Stimulated activated CD8-positive, alpha-beta memory T cell treated with anti-CD3 and anti-CD28 coated beads, Interleukin-7, amount 100 ng/mL, for 4 hours (primary cell): ENCODE results near the gene COX6A2.
A peak's percentile ranks its signal among the peaks of the same experiment; 100 is the strongest.

Experiments used
- DNase-seq, 2 donors: peaks; one replicate each; pipeline ENCODE4 v3.0.0-alpha.2; 2020; ENCODE audit warnings: low read depth in 2 of 2

The COX6A2 gene

DNA sequence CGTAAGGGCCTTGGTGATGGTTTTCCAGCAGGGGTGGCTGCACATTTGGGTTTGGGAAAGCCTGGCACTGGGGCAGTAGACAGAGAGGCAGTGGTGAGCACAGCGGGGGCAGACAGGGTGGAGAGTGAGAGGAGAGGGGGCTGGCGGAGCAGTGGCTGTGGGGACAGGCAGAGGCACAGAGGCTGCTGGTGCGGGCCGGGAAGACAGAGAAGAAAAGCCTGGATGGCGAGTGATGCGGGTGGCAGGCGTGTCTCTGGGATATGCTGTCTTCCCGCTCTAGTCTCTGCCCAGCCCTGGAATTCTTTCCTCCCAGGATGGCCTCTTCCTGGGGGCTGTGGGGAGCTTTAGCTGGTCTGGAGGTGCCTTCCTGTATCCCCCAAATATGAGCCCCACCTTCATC is 18.1 kb downstream of the COX6A2 start:
- DNase-seq, result no peak

DNA sequence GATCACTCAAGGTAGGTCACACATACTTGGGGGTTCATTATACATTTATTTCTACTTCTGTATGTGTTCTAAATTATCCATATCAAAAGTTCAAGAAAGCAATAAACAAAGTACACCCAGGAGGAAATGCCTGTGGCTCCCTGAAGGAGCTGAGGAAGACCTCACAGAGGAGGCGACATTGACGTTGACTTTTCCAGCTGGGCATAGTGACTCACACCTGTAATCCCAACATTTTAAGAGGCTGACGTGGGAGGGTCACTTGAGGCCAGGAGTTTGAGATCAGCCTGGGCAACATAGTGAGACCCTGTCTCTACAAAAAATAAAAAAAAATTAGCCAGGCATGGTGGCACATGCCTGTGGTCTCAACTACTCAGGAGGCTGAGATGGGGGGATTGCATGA is 18.7 kb downstream of the COX6A2 start:
- DNase-seq, result no peak

DNA sequence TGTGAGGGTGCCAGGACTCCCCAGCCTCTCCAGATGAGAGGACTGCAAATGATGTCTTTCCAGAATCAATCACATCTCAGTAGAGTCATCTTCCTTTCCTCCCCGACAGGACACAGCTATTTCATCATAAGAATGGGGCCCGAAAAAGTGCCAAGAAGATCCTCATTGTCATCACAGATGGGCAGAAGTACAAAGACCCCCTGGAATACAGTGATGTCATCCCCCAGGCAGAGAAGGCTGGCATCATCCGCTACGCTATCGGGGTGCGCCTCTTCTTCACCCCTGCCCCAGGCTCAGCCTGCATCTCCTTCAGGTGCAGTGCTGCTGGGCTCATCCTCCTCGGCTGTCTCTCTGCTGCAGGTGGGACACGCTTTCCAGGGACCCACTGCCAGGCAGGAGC is 20.8 kb downstream of the COX6A2 start:
- DNase-seq, result no peak

DNA sequence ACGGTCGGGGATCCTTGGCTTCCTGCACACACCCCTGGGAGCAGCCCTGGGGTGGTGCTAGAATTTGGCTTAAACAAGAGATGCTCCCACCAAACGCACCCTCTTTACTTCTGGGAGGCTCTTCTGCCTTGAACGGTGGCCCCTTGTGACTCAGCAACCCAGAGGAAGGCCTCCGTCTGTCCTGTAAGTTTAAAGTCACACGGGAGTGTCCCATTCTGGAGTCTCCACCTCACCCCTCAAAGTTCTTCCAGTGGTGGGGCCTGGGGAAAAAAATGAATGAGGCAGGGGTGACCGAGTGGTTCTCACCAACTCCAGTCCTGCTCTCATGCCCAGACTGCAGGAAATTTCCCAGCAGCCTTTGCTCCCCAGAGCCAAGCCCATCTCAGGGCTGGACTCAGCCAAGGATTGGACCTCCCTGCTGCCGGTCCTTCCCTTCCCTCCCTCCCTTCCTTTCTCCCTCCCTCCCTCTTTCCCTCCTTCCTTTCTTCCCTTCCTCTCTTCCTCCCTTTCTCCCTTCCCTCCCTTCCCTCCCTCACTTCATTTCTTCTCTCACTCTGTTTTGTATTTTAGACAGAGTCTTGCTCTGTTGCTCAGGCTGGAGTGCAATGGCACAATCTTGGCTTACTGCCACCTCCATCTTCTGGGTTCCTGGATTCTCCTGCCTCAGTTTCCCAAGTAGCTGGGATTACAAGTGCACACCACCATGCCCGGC is 23.7 kb downstream of the COX6A2 start:
- no peak for DNase-seq

DNA sequence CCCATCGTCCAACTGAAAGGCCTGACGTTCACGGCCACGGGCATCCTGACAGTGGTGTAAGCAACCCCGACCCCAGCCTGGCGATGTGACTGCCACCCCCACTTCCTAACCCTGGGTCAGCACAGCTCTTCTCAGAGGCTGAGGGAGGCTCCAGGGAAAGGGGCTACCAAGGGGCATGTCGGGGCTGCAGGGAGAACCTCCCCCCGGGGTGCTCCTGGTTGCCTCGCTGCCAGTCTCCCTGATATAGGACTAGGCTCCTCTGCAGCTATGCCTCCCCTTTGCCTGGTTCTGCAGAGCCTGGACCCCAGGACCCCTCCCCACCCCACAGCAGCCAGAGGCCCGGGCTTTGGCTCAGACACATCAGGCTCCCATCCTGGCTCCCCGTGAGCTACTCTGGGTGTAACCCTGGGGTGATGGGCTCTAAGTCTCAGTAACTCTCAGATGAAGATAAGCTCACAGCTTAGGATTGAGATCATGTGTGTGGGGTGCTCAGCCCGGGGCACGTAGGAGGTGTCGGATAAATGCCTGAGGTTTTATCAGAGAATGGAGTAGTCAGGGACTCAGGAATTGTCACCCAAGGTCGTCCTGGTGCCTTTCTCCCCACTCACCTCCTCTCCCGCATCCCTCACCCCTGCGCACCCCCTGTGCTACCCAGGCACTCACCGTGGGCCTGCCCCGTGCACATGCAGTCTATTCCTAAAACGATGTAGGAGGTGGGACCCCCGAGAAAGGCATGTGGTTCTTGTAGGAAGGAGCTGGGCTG is 24.4 kb downstream of the COX6A2 start:
- no peak for DNase-seq

DNA sequence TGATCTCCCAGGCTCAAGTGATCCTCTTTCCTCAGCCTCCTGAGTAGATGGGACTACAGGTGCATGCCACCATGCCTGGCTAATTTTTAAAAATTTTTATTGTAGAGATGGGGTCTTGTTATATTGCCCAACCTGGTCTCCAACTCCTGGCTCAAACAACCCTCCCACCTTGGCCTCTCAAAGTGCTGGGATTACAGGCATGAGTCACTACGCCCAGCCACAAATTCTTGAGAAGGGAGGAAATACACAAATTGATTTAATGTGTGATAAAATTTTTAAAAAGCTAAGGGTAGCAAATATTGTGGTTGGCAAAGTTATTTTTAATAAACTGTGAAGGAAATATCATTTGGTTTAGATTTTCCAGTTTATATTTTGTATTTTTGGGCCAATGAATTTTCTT is 25.5 kb downstream of the COX6A2 start:
- DNase-seq, result no peak

DNA sequence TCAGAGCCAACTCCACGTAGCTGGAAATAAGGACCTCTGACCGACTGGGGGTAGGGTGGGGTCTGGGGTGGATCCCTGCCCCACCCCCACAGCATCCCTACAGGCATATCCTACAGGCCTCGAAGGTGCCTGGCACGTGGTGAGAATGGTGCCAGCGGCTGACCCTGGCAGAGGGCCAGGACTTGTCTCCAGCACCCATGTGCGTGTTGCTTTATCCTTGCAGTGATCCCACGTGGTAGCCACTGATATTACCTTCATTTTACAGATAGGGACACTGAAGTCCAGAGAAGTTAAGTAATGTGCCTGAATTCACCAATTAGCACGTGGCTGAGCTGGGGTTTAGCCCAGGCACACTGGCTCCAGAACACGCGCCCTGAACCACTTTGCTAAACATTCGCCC is 26.7 kb downstream of the COX6A2 start:
- no peak for DNase-seq

DNA sequence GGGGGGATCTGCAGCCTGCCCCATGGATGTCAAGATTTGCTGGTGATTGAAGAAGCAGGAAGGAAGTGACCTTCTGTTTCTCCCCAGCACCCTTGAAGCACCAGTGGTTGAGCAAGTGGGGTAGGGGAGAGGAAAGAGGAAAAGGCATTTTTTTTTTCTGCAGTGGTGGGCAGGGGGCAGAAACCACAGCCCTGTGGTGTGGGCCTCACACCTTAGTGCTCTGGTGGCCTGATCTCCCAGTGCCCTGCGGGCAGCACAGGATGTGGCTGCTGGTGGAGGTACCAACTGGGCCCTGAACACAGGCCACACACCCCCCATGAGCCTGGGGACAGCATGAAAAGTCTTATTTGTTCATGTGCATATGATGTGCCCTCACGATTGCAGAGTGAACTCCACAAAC is 28.0 kb downstream of the COX6A2 start:
- peak; percentile 11 to 24 for DNase-seq

DNA sequence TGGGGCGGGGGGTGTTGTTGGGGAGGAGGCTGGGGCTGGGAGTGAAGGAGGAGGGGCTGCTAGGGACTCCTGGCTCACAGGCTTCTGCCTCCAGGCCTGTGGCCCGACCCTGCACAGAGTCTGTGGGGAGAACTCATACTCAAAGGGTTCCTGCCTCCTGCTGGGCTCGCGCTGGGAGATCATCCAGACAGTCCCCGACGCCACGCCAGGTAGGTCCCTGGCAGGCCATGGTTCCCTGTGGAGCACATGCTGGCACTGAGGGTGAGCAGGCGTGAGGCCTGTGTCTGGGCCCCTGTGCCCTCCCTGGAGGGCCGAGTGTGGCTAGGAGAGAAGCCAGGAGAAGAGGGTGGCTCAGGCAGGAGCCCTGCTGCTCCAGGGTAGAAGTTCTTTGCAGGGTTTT is 30.5 kb downstream of the COX6A2 start:
- no peak for DNase-seq

DNA sequence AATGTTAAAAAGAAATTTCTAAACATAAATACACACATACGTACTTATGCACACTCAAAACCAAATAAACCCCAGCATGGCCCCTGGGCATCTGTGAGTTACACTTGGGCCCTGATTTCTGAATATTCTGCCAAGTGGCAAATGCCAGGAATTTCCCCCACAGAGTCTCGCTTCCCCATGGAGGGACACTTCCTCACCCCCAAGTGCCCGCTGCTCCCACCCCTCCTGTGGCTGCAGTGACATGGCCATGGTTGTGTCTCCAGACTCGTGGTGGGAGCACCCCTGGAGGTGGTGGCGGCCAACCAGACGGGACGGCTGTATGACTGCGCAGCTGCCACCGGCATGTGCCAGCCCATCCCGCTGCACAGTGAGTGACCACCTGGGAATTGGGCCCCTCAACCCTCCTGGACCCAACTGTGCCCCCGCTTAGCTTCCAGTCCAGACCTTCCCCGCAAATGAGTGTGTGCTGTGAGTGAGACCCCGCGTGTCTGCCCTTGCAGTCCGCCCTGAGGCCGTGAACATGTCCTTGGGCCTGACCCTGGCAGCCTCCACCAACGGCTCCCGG is 31.0 kb downstream of the COX6A2 start:
- no peak for DNase-seq

DNA sequence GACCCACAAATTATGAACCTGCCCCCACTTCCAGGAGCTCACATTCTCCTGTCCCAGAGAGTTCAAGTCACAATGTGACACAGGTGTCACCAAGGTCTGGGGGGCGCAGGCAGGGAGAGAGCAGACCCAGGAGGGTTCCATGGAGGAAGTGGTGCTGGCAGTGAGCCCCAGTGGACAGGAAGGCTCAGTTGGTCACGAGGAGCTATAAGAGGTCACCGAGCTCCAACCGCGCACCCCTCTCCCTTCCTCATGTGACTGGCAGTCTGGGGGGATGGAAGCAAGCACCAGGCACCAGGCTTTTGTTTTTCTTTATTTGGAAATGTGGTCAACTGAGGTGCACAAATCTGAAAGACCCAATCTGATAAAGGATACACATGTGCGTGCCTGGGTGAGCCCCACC is 32.5 kb downstream of the COX6A2 start:
- DNase-seq, result no peak

DNA sequence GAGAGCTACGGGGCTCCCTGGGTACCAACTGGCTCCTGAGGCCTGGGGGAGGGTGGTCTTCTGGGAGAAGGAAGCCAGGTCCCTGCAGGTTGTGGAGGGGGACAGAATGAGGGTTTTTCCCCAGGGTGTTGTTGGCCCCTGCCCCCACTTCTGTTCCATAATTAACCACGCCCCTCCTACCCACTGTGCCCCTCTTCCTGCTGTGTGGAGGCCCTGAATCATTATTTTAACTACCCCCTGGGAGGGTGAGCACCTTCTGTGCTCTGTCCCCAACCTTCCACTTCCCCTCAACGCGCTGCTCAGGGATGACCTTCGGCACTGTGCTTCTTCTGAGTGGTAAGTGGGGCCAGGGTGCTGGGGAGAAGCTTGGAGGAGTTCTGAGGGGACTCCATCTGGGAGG is 35.1 kb downstream of the COX6A2 start, which contains the start of gene ITGAD:
TSS of gene ITGAD (plus strand) at position 280 of the 400 bp plus-strand sequence. CDS start at position 306, 26 bp downstream.
- DNase-seq, result no peak

DNA sequence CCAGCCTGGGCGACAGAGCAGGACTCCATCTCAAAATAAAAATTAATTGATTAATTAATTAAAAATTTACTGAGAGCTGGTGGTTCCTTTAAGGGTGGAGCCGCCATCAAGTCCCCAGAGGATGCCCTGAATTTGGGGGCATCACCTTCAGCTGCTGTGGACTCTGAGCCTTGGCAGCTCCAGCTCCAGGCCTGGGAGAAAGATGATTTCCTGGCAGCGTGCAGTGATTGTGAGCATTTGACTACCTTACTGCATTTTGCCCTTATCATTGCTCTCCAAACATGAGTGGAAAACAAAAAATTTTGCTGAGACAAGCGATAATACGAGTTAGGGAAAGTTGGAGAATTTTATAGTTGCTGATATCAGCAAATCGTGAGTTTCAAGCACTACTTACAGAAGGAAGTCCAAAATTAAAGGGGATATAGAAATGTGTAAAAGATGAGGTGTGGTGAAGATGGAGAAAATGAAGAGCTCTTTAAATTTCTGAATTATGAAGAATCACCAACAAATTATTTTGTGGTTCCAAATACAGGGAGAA is 37.6 kb downstream of the COX6A2 start:
- no peak for DNase-seq

DNA sequence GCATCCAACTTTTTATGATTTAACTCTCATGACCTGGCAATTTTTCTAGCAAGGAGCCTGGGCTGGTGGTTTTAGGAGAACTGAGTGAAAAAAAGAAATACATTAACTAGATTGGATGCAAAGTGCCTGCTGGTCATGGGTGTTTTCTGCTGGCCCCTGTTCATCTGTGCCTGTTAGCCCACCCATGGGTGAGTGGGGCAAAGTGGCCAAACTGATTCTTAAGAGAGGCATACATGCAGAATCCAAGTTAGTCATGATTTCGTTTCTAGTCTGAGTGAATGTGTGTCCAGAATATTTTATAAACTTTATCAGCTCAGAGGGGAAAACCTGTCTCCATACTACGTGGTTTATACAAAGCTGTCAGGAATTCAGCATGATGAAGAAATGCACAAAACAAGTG is 39.6 kb downstream of the COX6A2 start:
- no peak for DNase-seq

DNA sequence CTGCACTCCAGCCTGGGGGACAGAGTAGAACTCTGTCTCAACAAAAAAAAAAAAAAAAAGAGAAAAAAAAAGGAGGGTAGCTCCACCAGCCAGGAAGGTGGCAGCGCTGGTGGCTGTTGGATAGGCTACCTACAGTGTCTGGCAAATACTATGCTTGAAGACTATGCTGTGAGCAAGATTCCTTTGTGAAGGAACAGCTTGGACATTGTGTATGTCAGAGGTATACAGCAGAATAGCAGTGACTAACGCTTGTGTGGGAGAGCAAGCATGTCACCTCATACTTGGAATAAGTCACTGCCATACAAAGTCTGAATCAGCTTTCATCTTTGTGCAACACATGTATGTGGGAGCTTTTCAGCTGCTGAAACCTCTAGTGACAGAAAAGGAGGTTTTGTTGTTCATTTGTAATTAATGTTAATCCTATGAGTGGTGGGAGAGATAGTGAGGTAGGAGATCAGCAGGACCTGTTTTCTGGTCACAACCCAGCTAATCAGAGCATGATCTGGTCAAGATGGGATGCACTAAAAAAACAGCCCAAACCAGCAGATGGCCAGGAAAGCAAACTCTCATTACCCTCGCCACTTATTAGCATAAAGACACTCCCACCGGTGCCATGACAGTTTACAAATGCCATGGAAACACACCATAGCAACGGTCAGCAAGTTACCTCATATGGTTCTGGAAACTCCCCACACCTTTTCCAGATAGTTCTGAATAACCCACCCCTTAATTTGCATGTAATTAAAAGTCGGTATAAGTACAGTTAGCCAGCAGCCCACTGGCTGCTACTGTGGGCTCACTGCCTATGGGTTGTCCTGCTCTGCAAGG is 41.8 kb downstream of the COX6A2 start:
- no peak for DNase-seq

DNA sequence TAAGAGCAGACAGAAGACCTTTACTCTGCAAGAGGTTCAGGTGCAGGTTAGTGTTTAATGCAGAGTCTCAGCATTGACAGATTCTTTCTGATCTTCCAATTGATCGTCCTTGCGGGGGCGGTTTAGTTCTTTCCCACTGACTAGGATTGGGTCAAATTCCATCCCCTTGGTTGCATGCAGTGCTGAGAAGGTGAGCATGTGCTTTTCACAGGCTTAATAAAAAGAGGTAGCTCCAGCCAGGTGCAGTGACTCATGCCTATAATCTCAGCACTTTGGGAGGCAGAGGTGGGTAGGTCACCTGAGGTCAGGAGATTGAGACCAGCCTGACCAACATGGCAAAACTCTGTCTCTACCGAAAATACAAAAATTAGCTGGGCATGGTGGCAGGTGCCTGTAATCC is 42.5 kb downstream of the COX6A2 start:
- DNase-seq, result no peak

DNA sequence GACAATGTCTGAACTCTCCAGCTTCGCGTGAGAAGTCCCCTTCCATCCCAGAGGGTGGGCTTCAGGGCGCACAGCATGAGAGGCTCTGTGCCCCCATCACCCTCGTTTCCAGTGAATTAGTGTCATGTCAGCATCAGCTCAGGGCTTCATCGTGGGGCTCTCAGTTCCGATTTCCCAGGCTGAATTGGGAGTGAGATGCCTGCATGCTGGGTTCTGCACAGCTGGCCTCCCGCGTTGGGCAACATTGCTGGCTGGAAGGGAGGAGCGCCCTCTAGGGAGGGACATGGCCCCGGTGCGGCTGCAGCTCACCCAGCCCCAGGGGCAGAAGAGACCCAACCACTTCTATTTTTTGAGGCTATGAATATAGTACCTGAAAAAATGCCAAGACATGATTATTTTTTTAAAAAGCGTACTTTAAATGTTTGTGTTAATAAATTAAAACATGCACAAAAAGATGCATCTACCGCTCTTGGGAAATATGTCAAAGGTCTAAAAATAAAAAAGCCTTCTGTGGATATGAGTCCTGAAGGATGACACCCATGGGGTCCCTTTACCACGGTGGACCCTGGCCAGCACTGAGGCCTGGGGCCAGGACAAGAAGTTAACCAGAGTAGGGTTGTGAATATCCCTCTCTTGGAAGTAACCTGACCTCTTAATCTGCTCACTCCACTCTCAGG is 45.5 kb downstream of the COX6A2 start:
- DNase-seq, result peak; percentile 31 to 52

DNA sequence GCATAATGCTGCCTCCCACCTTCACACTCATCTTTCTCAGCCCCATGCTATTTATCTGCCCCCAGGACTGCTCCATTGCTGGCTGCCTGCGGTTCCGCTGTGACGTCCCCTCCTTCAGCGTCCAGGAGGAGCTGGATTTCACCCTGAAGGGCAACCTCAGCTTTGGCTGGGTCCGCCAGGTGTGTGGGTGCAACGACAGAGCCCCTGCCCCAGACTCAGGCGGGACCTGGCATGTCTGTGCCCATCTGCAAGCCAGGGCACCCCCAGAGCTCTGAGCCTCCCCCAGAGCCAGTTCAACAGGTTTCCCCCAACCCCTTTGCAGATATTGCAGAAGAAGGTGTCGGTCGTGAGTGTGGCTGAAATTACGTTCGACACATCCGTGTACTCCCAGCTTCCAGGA is 48.0 kb downstream of the COX6A2 start:
- DNase-seq, result no peak
